ENCODE measurements around the gene PPP1CA. TPM values are rescaled to one million over a fixed set of nuclear protein-coding genes. Genes with fewer than 3 reads are reported as not detected.

PPP1CA gene
- total RNA-seq, 4 donors from 2014 or later, result 15.9 to 180 (median 77.1) TPM

DNA sequence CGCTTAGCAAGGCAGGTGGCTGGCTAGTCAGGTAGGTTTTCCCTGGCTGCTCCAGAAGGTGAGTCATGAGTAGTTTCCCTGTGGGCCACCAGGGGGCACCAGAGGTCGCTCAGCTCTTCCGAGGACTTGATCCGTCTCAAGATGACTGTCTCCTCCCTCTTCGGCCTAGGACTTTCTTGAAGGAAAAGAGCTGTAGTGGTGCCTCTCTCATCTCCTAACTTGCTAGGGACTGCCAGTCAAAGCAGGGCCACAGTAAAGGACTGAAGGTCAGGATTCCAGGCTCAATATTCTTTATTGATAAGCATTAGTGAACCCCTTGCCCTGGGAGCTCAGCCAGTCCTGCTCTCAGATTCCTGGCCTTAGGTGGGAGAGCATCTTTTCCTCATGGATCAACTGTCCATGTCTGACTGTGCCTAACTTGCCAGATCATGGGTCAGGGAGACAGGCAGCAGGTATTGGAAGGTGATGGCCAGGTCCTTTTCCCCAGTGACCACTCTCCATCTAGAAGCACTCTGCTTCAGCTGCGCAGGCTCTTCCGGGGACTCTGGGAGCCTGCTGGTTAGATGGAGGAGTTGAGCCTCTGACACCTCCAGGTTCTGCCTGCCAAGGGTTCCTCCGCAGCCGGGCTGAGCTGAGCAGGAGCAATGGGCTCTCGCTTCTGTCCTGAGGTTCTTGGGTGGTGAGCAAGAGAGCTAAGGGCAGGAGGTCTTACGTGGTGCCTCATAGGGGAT lies 50.2 kb downstream of the PPP1CA start:
- Histone ChIP-seq H3K4me1 (peaks cover 29% of the 10 kb centered on the region in 2 donors), H3K9me3 (no peaks in the 10 kb centered on the region), H3K27ac (peak overlapping the region; percentile 97 to 99), H3K36me3 (no peaks in the 10 kb centered on the region), H3K4me3 (no peak overlapping the region), H3K27me3 (no peaks in the 10 kb centered on the region)
- peak; percentile 68 to 71 for DNase-seq
- intact Hi-C loops (cut with DNase I; ENCODE audit: low total_unique reads), result no loop called here
- TF ChIP-seq, protein P1, sequence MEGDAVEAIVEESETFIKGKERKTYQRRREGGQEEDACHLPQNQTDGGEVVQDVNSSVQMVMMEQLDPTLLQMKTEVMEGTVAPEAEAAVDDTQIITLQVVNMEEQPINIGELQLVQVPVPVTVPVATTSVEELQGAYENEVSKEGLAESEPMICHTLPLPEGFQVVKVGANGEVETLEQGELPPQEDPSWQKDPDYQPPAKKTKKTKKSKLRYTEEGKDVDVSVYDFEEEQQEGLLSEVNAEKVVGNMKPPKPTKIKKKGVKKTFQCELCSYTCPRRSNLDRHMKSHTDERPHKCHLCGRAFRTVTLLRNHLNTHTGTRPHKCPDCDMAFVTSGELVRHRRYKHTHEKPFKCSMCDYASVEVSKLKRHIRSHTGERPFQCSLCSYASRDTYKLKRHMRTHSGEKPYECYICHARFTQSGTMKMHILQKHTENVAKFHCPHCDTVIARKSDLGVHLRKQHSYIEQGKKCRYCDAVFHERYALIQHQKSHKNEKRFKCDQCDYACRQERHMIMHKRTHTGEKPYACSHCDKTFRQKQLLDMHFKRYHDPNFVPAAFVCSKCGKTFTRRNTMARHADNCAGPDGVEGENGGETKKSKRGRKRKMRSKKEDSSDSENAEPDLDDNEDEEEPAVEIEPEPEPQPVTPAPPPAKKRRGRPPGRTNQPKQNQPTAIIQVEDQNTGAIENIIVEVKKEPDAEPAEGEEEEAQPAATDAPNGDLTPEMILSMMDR (IDR thresholded peaks at IDR 0.05), result peak; percentile 92 to 96 (median 94)
- no peak for TF ChIP-seq POLR2A (IDR thresholded peaks at IDR 0.05)

DNA sequence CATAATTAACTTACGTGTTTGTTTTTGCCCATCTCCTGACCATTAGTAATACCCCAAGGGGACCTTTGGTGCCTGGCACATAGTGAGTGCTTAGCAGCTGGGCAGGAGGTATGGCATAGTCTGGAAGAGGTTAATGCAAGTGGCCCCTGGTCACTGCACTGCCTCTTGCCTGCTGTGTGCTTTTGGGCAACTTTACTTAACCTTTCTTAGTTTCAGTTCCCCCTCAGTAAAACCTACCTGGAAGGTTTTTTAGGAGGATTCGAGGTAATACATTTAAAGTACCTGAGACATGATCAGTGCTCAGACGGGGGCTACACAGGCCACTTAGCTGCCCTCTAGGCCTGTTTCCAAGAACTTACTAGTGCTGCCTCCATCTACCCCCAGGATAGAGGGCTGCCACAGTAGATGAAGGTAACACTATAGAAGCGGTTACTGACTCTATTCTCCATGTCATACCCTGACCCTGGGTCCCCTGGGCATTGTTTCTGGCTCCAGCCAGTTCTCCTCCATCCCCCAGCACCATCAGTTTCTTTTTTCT lies 51.7 kb downstream of the PPP1CA start:
- Histone ChIP-seq H3K36me3 (no peaks in the 10 kb centered on the region), H3K9me3 (no peaks in the 10 kb centered on the region), H3K4me1 (peaks cover 14 to 16% of the 10 kb centered on the region in 2 donors), H3K4me3 (no peak overlapping the region), H3K27ac (no peak overlapping the region), H3K27me3 (no peaks in the 10 kb centered on the region)
- no peak for TF ChIP-seq POLR2A (IDR thresholded peaks at IDR 0.05)
- TF ChIP-seq, protein P1 (IDR thresholded peaks at IDR 0.05), result no peak
- intact Hi-C loops (cut with DNase I; ENCODE audit: low total_unique reads), result loop anchor here (5.0 kb wide), 1 partner anchor 37 kb away; no protein-coding TSS in a partner anchor
- DNase-seq, result no peak

DNA sequence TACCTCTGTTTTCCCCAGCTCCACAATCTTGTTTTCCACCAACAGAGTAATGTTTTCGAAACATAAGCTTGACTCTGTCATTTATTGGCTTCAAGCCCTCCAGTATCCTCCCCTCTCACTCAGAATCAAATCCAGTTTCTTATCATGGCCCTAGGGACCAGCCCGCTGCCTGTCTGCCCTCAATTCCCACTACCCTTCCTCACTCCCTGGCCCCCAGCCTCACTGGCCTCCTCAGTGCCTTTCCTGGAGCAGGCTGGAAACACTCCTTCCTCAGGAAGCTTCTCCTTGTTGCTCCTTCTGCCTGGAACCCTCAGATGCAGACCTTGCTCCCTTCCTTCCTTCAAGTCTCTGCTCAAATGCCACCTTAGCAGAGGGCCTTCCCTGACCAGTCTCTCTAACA lies 52.2 kb downstream of the PPP1CA start:
- H3K9me3 ChIP-seq, result no peaks in the 10 kb centered on the region
- no peak overlapping the region for H3K4me3 ChIP-seq
- H3K27ac ChIP-seq, result no peak overlapping the region
- intact Hi-C loops (cut with DNase I; ENCODE audit: low total_unique reads), result loop anchor here (5.0 kb wide), 1 partner anchor 38 kb away; no protein-coding TSS in a partner anchor
- H3K4me1 ChIP-seq, result peaks cover 9 to 11% of the 10 kb centered on the region in 2 donors
- H3K36me3 ChIP-seq, result no peaks in the 10 kb centered on the region
- TF ChIP-seq, protein P1 (IDR thresholded peaks at IDR 0.05), result no peak
- TF ChIP-seq POLR2A (IDR thresholded peaks at IDR 0.05), result no peak
- DNase-seq, result no peak
- H3K27me3 ChIP-seq, result no peaks in the 10 kb centered on the region

DNA sequence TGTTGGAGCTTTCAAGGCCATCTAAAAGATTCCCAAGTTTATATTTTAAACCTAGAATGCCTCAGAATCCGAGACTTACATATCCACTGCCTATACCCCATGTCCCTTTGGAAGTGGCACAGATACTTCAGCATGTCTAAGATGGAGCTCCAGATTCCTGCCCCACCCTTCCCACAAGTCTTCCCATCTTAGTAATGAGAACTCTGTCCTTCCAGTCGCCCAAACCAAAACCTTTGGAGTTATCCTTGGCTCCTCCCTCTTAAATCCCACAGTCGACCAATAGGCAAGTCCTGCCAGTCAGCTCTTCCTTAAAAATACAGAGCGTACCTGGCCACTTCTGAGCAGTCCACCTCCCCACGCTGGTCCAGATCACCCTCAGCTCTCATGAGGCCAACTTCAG lies 52.6 kb downstream of the PPP1CA start:
- no peaks in the 10 kb centered on the region for H3K9me3 ChIP-seq
- no peak for TF ChIP-seq POLR2A (IDR thresholded peaks at IDR 0.05)
- TF ChIP-seq, protein P1 (IDR thresholded peaks at IDR 0.05), result no peak
- no peak for DNase-seq
- H3K4me1 ChIP-seq, result peaks cover 5 to 8% of the 10 kb centered on the region in 2 donors
- H3K4me3 ChIP-seq, result no peak overlapping the region
- intact Hi-C loops (cut with DNase I; ENCODE audit: low total_unique reads), result loop anchor here (5.0 kb wide), 1 partner anchor 38 kb away; no protein-coding TSS in a partner anchor
- H3K27ac ChIP-seq, result no peak overlapping the region
- no peaks in the 10 kb centered on the region for H3K27me3 ChIP-seq
- no peaks in the 10 kb centered on the region for H3K36me3 ChIP-seq

Small RNA genes within 50 kb of the gene (small RNA-seq; reads per million reads assigned to genes)
- gene RN7SKP239 (not detected), gene RNU6-1238P (not detected)

Other genes starting within 250 kb of the PPP1CA start
- gene GRK2, start 135.4 kb downstream of the PPP1CA start, total RNA-seq, result 10 to 100 TPM; 25.0 to 93.8 (median 64.2) TPM
- gene ANKRD13D, start 112.6 kb downstream of the PPP1CA start, total RNA-seq, result 10 to 100 TPM in 3 of 4 donors, 1 to 10 TPM in 1; 7.4 to 63.7 (median 22.5) TPM
- 10 to 100 TPM in 3 of 4 donors, 1 to 10 TPM in 1; 7.7 to 48.8 (median 19.1) TPM for gene SSH3, start 98.3 kb downstream of the PPP1CA start, total RNA-seq
- gene POLD4, start 48.3 kb downstream of the PPP1CA start, total RNA-seq, result 10 to 100 TPM in 3 of 4 donors, 1 to 10 TPM in 1; 8.7 to 65.6 (median 31.3) TPM
- 10 to 100 TPM in 1 of 4 donors, 1 to 10 TPM in 2, under 1 TPM in 1; 0.77 to 19.3 (median 7.4) TPM for gene CLCF1, start 28.3 kb downstream of the PPP1CA start, total RNA-seq
- gene RAD9A, start 9.9 kb downstream of the PPP1CA start, total RNA-seq, result 10 to 100 TPM in 2 of 4 donors, 1 to 10 TPM in 2; 2.6 to 37.3 (median 11.6) TPM
- 1 to 10 TPM in 2 of 4 donors, not detected in 2; 1.3 to 2.5 TPM for gene TBC1D10C, start 2.2 kb upstream of the PPP1CA start, total RNA-seq
- 1 to 10 TPM in 1 of 4 donors, under 1 TPM in 1, not detected in 2; 0.76 to 3.3 TPM for gene CARNS1, start 13.8 kb upstream of the PPP1CA start, total RNA-seq
- 10 to 100 TPM; 25.6 to 45.0 (median 30.7) TPM for gene RPS6KB2, start 26.6 kb upstream of the PPP1CA start, total RNA-seq
- gene PTPRCAP, start 35.8 kb upstream of the PPP1CA start, total RNA-seq, result 1 to 10 TPM in 3 of 4 donors, under 1 TPM in 1; 0.29 to 5.0 (median 1.9) TPM
- 10 to 100 TPM; 34.7 to 79.2 (median 69.0) TPM for gene CORO1B, start 41.6 kb upstream of the PPP1CA start, total RNA-seq
- gene GPR152, start 50.9 kb upstream of the PPP1CA start, total RNA-seq, result not detected
- 1 to 10 TPM in 1 of 4 donors, under 1 TPM in 1, not detected in 2; 0.67 to 1.9 TPM for gene CABP4, start 53.5 kb upstream of the PPP1CA start, total RNA-seq
- 10 to 100 TPM in 3 of 4 donors, 1 to 10 TPM in 1; 6.9 to 59.5 (median 36.0) TPM for gene TMEM134, start 67.4 kb upstream of the PPP1CA start, total RNA-seq
- gene AIP, start 81.2 kb upstream of the PPP1CA start, total RNA-seq, result 100 to 1,000 TPM in 1 of 4 donors, 10 to 100 TPM in 3; 52.9 to 131 (median 85.5) TPM
- 10 to 100 TPM in 3 of 4 donors, 1 to 10 TPM in 1; 7.9 to 89.7 (median 15.2) TPM for gene PITPNM1, start 103.5 kb upstream of the PPP1CA start, total RNA-seq
- gene CDK2AP2, start 106.3 kb upstream of the PPP1CA start, total RNA-seq, result 10 to 100 TPM in 1 of 4 donors, 1 to 10 TPM in 3; 2.1 to 28.7 (median 6.9) TPM
- gene CABP2, start 121.6 kb upstream of the PPP1CA start, total RNA-seq, result not detected
- 100 to 1,000 TPM; 410 to 885 (median 651) TPM for gene GSTP1, start 182.0 kb upstream of the PPP1CA start, total RNA-seq
- 100 to 1,000 TPM in 3 of 4 donors, 10 to 100 TPM in 1; 75.6 to 207 (median 142) TPM for gene NDUFV1, start 205.1 kb upstream of the PPP1CA start, total RNA-seq
- gene NUDT8, start 228.1 kb upstream of the PPP1CA start, total RNA-seq, result 1 to 10 TPM in 2 of 4 donors, not detected in 2; 3.5 to 7.6 TPM
- not detected for gene TBX10, start 237.9 kb upstream of the PPP1CA start, total RNA-seq
- not detected for gene ACY3, start 248.9 kb upstream of the PPP1CA start, total RNA-seq